DND-41 (cell line): ENCODE measurements around the gene CRABP1.
"Not testable (repeated sequence)": the region's sequence is repeated elsewhere in the genome, so short reads cannot be mapped to it uniquely, and the experiment has no call there.

Experiments used
- ATAC-seq: fragments of 200-7000 bp; cut with Tn5 transposase; 3 replicates; pipeline ENCODE4 v1.9.1; 2021; ENCODE audit warnings: low read depth; ENCODE audit not compliant: insufficient read depth
- DNase-seq: peaks from one replicate; pipeline ENCODE4 v3.0.0-alpha.2; 2020
- H2AFZ ChIP-seq: 2 replicates; pipeline ENCODE4 v1.6.0; 2012; ENCODE audit warnings: low read depth, low read length
- H3K27ac ChIP-seq: 2 replicates; pipeline ENCODE4 v1.5.1; 2012; ENCODE audit warnings: low read length, inconsistent platforms
- H3K27me3 ChIP-seq: fragments of 200-600 bp; sonication (generic); 2 replicates; pipeline ENCODE4 v1.6.0; 2012; ENCODE audit warnings: low read length, mild to moderate bottlenecking, inconsistent platforms; ENCODE audit not compliant: insufficient read depth, poor library complexity
- H3K36me3 ChIP-seq: 2 replicates; pipeline ENCODE4 v1.5.1; 2012; ENCODE audit warnings: low read length, inconsistent platforms; ENCODE audit not compliant: insufficient read depth
- H3K4me1 ChIP-seq: 2 replicates; pipeline ENCODE4 v1.5.1; 2012; ENCODE audit warnings: mild to moderate bottlenecking, low read length; ENCODE audit not compliant: insufficient read depth
- H3K4me2 ChIP-seq: 2 replicates; pipeline ENCODE4 v1.6.0; 2012; ENCODE audit warnings: mild to moderate bottlenecking, moderate library complexity, low read length, inconsistent platforms; ENCODE audit not compliant: insufficient read depth
- H3K4me3 ChIP-seq, 2 experiments: fragments of 200-600 bp in 1 of 2; shearing (Covaris generic) in 1 of 2; 2 replicates each; pipeline ENCODE4 v1.5.1; 2012 to 2016; ENCODE audit warnings: inconsistent platforms in 2 of 2, low read length in 2 of 2, mild to moderate bottlenecking in 2 of 2, low read depth in 1 of 2, moderate library complexity in 1 of 2
- H3K79me2 ChIP-seq: 2 replicates; pipeline ENCODE4 v1.6.0; 2012; ENCODE audit warnings: low read length, inconsistent platforms; ENCODE audit not compliant: insufficient read depth
- H3K9ac ChIP-seq: 2 replicates; pipeline ENCODE4 v1.6.0; 2012; ENCODE audit warnings: low read depth, mild to moderate bottlenecking, inconsistent platforms, low read length, moderate library complexity
- H3K9me3 ChIP-seq: 2 replicates; pipeline ENCODE4 v1.5.1; 2012; ENCODE audit warnings: low read length, moderate library complexity, mild to moderate bottlenecking, inconsistent platforms; ENCODE audit not compliant: insufficient read depth, severe bottlenecking
- H4K20me1 ChIP-seq: 2 replicates; pipeline ENCODE4 v1.6.0; 2012; ENCODE audit warnings: low read length; ENCODE audit not compliant: insufficient read depth
- CTCF ChIP-seq: IDR thresholded peaks from 2 replicates; pipeline ENCODE4 v1.5.1; 2012; ENCODE audit warnings: borderline replicate concordance, low read length, moderate library complexity, mild to moderate bottlenecking; ENCODE audit not compliant: poor library complexity, severe bottlenecking; ENCODE audit errors: extremely low read depth
- EZH2 ChIP-seq: IDR thresholded peaks from 3 replicates; pipeline ENCODE4 v1.6.1; 2012; ENCODE audit warnings: borderline replicate concordance, low read depth, mild to moderate bottlenecking, moderate library complexity, low read length, inconsistent platforms; ENCODE audit not compliant: severe bottlenecking

The CRABP1 gene

GRCh38 chr15:78374436-78375393, 34.6 kb downstream of the CRABP1 start:
- Histone ChIP-seq H3K4me2 (no peak overlapping the region), H3K4me1 (no peaks in the 10 kb centered on the region), H3K36me3 (no peaks in the 10 kb centered on the region), H3K9ac (no peak overlapping the region), H4K20me1 (no peaks in the 10 kb centered on the region), H3K79me2 (no peaks in the 10 kb centered on the region), H3K9me3 (no peaks in the 10 kb centered on the region), H3K27ac (no peak overlapping the region), H3K27me3 (peaks cover 7% of the 10 kb centered on the region), H3K4me3 (no peak overlapping the region), H2AFZ (no peak overlapping the region)
- DNase-seq = peak; percentile 6
- ATAC-seq = 0 out of 3 replicates have a peak, but pooled peaks have one; percentile 31
- TF ChIP-seq EZH2 = no peak
- TF ChIP-seq CTCF = no peak

- ATAC-seq = not testable (repeated sequence)
Measured at GRCh38 chr15:78380143-78380542, 40.0 kb downstream of the CRABP1 start.

GRCh38 chr15:78382114-78382880, 42.1 kb downstream of the CRABP1 start:
- TF ChIP-seq EZH2 (no peak), CTCF (no peak)
- Histone ChIP-seq H3K4me3 (no peak overlapping the region), H3K36me3 (no peaks in the 10 kb centered on the region), H3K9ac (no peak overlapping the region), H2AFZ (no peak overlapping the region), H3K27me3 (peaks cover 9% of the 10 kb centered on the region), H3K4me2 (no peak overlapping the region), H3K9me3 (no peaks in the 10 kb centered on the region), H3K79me2 (no peaks in the 10 kb centered on the region), H3K27ac (no peak overlapping the region), H4K20me1 (no peaks in the 10 kb centered on the region), H3K4me1 (no peaks in the 10 kb centered on the region)
- DNase-seq (no peak), ATAC-seq (no peak)

More at GRCh38 chr15:78380143-78380542, 40.0 kb downstream of the CRABP1 start:
- H3K27me3 ChIP-seq, H3K36me3 ChIP-seq, H4K20me1 ChIP-seq, H3K27ac ChIP-seq, H3K9me3 ChIP-seq, DNase-seq, H3K79me2 ChIP-seq, H2AFZ ChIP-seq, H3K4me3 ChIP-seq, H3K9ac ChIP-seq, H3K4me2 ChIP-seq, H3K4me1 ChIP-seq: not testable (repeated sequence)

- no peaks in the 10 kb centered on the region for H3K36me3 ChIP-seq
- peaks cover 9% of the 10 kb centered on the region for H3K27me3 ChIP-seq
- DNase-seq = no peak
- H3K4me1 ChIP-seq = no peaks in the 10 kb centered on the region
- no peak overlapping the region for H3K27ac ChIP-seq
- H3K79me2 ChIP-seq = no peaks in the 10 kb centered on the region
- H3K4me2 ChIP-seq = no peak overlapping the region
- no peak overlapping the region for H2AFZ ChIP-seq
- no peaks in the 10 kb centered on the region for H4K20me1 ChIP-seq
- TF ChIP-seq EZH2 = no peak
- TF ChIP-seq CTCF = no peak
- no peaks in the 10 kb centered on the region for H3K9me3 ChIP-seq
- H3K4me3 ChIP-seq = no peak overlapping the region
- ATAC-seq = no peak
- no peak overlapping the region for H3K9ac ChIP-seq
Measured at GRCh38 chr15:78384651-78385050, 44.5 kb downstream of the CRABP1 start.
